Activated CD8-positive, alpha-beta memory T cell treated with anti-CD3 and anti-CD28 coated beads for 48 hours (primary cell): ENCODE measurements around the gene TCF20.
A peak's percentile ranks its signal among the peaks of the same experiment; 100 is the strongest.

Experiments
- DNase-seq, 3 experiments: peaks; one replicate each; pipeline ENCODE4 v3.0.0-alpha.2; 2020; ENCODE audit warnings: low read depth in 2 of 3, low spot score in 2 of 3

TCF20 gene

GRCh38 chr22:42282252-42282942 lies 11.9 kb upstream of the TCF20 start:
- no peak for DNase-seq

- DNase-seq: no peak
These were observed 11.3 kb upstream of the TCF20 start for GRCh38 chr22:42281706-42282251.

- DNase-seq: no peak
These were observed 10.8 kb upstream of the TCF20 start for GRCh38 chr22:42281284-42281683.

- no peak for DNase-seq
These were observed 10.4 kb upstream of the TCF20 start for GRCh38 chr22:42280836-42281235.

- no peak for DNase-seq
These were observed 9.7 kb upstream of the TCF20 start for GRCh38 chr22:42280140-42280539.

GRCh38 chr22:42279425-42280020 lies 9.1 kb upstream of the TCF20 start:
- DNase-seq: no peak

- DNase-seq: no peak
These were observed 7.7 kb upstream of the TCF20 start for GRCh38 chr22:42277988-42278776.

- no peak for DNase-seq
These were observed 6.8 kb upstream of the TCF20 start for GRCh38 chr22:42277232-42277753.

GRCh38 chr22:42275970-42276369 lies 5.5 kb upstream of the TCF20 start:
- no peak for DNase-seq

- no peak for DNase-seq
These were observed 4.7 kb upstream of the TCF20 start for GRCh38 chr22:42275176-42275575.

GRCh38 chr22:42273855-42274451 lies 3.5 kb upstream of the TCF20 start:
- DNase-seq: no peak

GRCh38 chr22:42272431-42272999 lies 2.1 kb upstream of the TCF20 start:
- DNase-seq: no peak

- no peak for DNase-seq
These were observed 1.5 kb upstream of the TCF20 start for GRCh38 chr22:42271906-42272305.

GRCh38 chr22:42271191-42271813 lies 849 bp upstream of the TCF20 start:
- no peak for DNase-seq

GRCh38 chr22:42270176-42270509 lies 310 bp downstream of the TCF20 start:
- peak in 2 of 3 experiments; percentile 16 to 18 for DNase-seq

GRCh38 chr22:42269432-42270175 lies 849 bp downstream of the TCF20 start:
- DNase-seq: peak; percentile 35 to 51 (median 50)

- no peak for DNase-seq
These were observed 1.5 kb downstream of the TCF20 start for GRCh38 chr22:42268852-42269410.

- no peak for DNase-seq
These were observed 5.1 kb downstream of the TCF20 start for GRCh38 chr22:42265321-42265720.

- no peak for DNase-seq
These were observed 6.5 kb downstream of the TCF20 start for GRCh38 chr22:42263944-42264343.

- DNase-seq: no peak
These were observed 7.5 kb downstream of the TCF20 start for GRCh38 chr22:42262964-42263363.
